ENCODE results near the gene DEUP1.

- TF ChIP-seq CTCF (IDR thresholded peaks at IDR 0.05 in 4 of 5, conservative IDR thresholded peaks at IDR 0.05 in 1 of 5) (no peak), POLR2A (IDR thresholded peaks at IDR 0.05) (no peak)
Observed at GRCh38 chr11:93467054-93467453, 136.5 kb downstream of the DEUP1 start.
